GM10847 (cell line): ENCODE measurements around the gene TCTN2.

Experiments
- POLR2A ChIP-seq: IDR thresholded peaks from 2 replicates; pipeline ENCODE4 v1.6.1; 2011; ENCODE audit not compliant: insufficient read length; ENCODE audit errors: extremely low read depth

The TCTN2 gene

GRCh38 chr12:123671876-123672275, 963 bp downstream of the TCTN2 start:
- TF ChIP-seq POLR2A = no peak

- TF ChIP-seq POLR2A = no peak
Observed at GRCh38 chr12:123675436-123675835, 4.5 kb downstream of the TCTN2 start.

GRCh38 chr12:123676616-123677320, 5.9 kb downstream of the TCTN2 start:
- TF ChIP-seq POLR2A = no peak

GRCh38 chr12:123678981-123679380, 8.1 kb downstream of the TCTN2 start:
- TF ChIP-seq POLR2A = no peak

GRCh38 chr12:123681605-123682004, 10.7 kb downstream of the TCTN2 start:
- TF ChIP-seq POLR2A = no peak

- TF ChIP-seq POLR2A = no peak
Observed at GRCh38 chr12:123683964-123684363, 13.1 kb downstream of the TCTN2 start.

GRCh38 chr12:123686636-123687190, 15.8 kb downstream of the TCTN2 start:
- no peak for TF ChIP-seq POLR2A

GRCh38 chr12:123690191-123690840, 19.4 kb downstream of the TCTN2 start:
- TF ChIP-seq POLR2A = no peak

- TF ChIP-seq POLR2A = no peak
Observed at GRCh38 chr12:123696207-123696606, 25.3 kb downstream of the TCTN2 start.

- TF ChIP-seq POLR2A = no peak
Observed at GRCh38 chr12:123696646-123697045, 25.7 kb downstream of the TCTN2 start.

- TF ChIP-seq POLR2A = no peak
Observed at GRCh38 chr12:123705935-123706334, 35.0 kb downstream of the TCTN2 start.

- no peak for TF ChIP-seq POLR2A
Observed at GRCh38 chr12:123707466-123707865, 36.6 kb downstream of the TCTN2 start.

GRCh38 chr12:123712780-123713319, 41.9 kb downstream of the TCTN2 start:
- TF ChIP-seq POLR2A = no peak

GRCh38 chr12:123713398-123713797, 42.5 kb downstream of the TCTN2 start:
- no peak for TF ChIP-seq POLR2A

GRCh38 chr12:123713823-123714585, 43.1 kb downstream of the TCTN2 start:
- no peak for TF ChIP-seq POLR2A

GRCh38 chr12:123715195-123715594, 44.3 kb downstream of the TCTN2 start:
- no peak for TF ChIP-seq POLR2A

- no peak for TF ChIP-seq POLR2A
Observed at GRCh38 chr12:123717350-123717749, 46.4 kb downstream of the TCTN2 start.
